Measurements from ENCODE around the gene PBX3.

- TF ChIP-seq POLR2A (IDR thresholded peaks at IDR 0.05; ENCODE audit: low read depth, low read length) = no peak
- no peak for TF ChIP-seq POLR2AphosphoS5 (IDR thresholded peaks at IDR 0.05; ENCODE audit: low read depth, low read length)
- TF ChIP-seq POU2F2 (IDR thresholded peaks at IDR 0.05; ENCODE audit: low read depth, low read length) = no peak
- no peak for TF ChIP-seq PAX5 (IDR thresholded peaks at IDR 0.05; ENCODE audit: insufficient read depth, low read length, severe bottlenecking)
- TF ChIP-seq TAF1 (IDR thresholded peaks at IDR 0.05; ENCODE audit: low read depth, low read length) = no peak
These were observed 244.8 kb downstream of the PBX3 start for GRCh38 chr9:125991886-125992529.
